Thoracic aorta (tissue), 2 donors: ENCODE data around the gene SUPT20H. TPM values are rescaled to one million over a fixed set of nuclear protein-coding genes. Genes with fewer than 3 reads are reported as not detected.

Experiments used
- ATAC-seq: fragments of 150-250 bp; one replicate; pipeline ENCODE4 v1.8.0; 2017; ENCODE audit warnings: low read depth; ENCODE audit not compliant: insufficient number of reproducible peaks, low FRiP score
- DNase-seq: peaks from one replicate; pipeline ENCODE4 v3.0.0-alpha.2; 2020; ENCODE audit warnings: low spot score
- H3K27ac ChIP-seq, 2 donors: fragments of 200-600 bp; sonication (generic); 1 replicate in 1 of 2; 2 replicates in 1 of 2; pipeline ENCODE4 v1.5.1; 2016; ENCODE audit warnings: mild to moderate bottlenecking in 2 of 2, moderate library complexity in 2 of 2
- H3K27me3 ChIP-seq: fragments of 200-600 bp; sonication (generic); replicated peaks from 2 replicates; pipeline ENCODE4 v1.6.0; 2016; ENCODE audit warnings: mild to moderate bottlenecking; ENCODE audit not compliant: insufficient read depth
- H3K36me3 ChIP-seq: fragments of 200-600 bp; sonication (generic); one replicate; pipeline ENCODE4 v1.5.1; 2016
- H3K4me1 ChIP-seq, 2 donors: fragments of 200-600 bp; sonication (generic); 1 replicate in 1 of 2; 2 replicates in 1 of 2; pipeline versions ENCODE4 v1.5.1 to v1.6.0; 2016; ENCODE audit warnings: low read depth in 2 of 2, mild to moderate bottlenecking in 1 of 2; ENCODE audit not compliant: control insufficient read depth in 1 of 2
- H3K4me3 ChIP-seq: fragments of 200-600 bp; sonication (generic); 2 replicates; pipeline ENCODE4 v1.5.1; 2016; ENCODE audit warnings: mild to moderate bottlenecking
- H3K9me3 ChIP-seq: fragments of 200-600 bp; sonication (generic); 2 replicates; pipeline ENCODE4 v1.5.1; 2016
- total RNA-seq, 2 donors: library from RNA; depleted of rRNA; stranded (reverse); fragments of >200 nt; gene quantifications; one replicate each; pipeline versions ENCODE4 v1.1.0 to v1.2.3, GENCODE V29; 2016
- TF ChIP-seq, protein P1 (sequence below): fragments of 200-600 bp; sonication (generic); IDR thresholded peaks from one replicate; pipeline ENCODE4 v1.5.1; 2019; ENCODE audit warnings: antibody characterized with exemption

The SUPT20H gene
- total RNA-seq, 2 donors from 2014 or later, result 44.5 to 60.1 TPM

DNA sequence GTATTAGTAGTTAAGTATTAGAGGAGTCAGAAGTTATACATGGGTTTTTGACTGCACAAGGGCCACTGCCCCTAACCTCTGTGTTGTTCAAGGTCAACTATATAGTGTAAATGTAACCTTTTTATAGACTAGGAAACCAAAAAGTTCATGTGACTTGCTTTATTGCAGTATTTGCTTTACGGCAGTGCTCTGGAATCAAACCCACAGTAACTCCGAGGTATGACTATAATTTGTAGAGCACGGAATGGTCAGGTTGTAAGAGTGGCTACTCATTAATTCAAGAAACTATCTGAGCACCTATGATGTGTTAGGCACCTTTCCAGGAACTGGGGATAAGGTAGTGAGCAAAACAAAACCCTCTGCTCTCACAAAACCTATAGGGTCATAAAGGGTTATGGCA lies 22.2 kb downstream of the SUPT20H start:
- no peak for ATAC-seq
- TF ChIP-seq, protein P1, sequence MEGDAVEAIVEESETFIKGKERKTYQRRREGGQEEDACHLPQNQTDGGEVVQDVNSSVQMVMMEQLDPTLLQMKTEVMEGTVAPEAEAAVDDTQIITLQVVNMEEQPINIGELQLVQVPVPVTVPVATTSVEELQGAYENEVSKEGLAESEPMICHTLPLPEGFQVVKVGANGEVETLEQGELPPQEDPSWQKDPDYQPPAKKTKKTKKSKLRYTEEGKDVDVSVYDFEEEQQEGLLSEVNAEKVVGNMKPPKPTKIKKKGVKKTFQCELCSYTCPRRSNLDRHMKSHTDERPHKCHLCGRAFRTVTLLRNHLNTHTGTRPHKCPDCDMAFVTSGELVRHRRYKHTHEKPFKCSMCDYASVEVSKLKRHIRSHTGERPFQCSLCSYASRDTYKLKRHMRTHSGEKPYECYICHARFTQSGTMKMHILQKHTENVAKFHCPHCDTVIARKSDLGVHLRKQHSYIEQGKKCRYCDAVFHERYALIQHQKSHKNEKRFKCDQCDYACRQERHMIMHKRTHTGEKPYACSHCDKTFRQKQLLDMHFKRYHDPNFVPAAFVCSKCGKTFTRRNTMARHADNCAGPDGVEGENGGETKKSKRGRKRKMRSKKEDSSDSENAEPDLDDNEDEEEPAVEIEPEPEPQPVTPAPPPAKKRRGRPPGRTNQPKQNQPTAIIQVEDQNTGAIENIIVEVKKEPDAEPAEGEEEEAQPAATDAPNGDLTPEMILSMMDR, result no peak

DNA sequence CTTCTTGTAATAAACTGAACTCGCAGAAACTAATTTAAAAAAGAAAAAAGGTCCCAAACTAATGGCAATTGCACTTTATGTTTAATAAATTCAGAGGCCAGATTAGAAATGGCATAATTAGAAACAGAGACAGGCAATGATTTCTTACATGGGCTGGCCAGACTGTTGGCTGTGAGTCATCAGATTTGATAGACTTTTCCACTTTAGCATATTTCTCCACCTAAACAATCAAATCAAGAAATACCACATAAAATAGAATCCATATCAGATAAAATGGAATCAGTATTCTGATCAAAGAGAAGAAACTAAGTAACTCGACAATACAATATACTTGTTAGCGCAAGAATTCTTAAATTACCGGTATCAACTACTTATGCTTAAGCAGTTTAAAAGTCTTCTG lies 29.9 kb downstream of the SUPT20H start:
- ATAC-seq, result no peak
- H3K4me1 ChIP-seq, result no peaks in the 10 kb centered on the region
- peaks cover 45% of the 10 kb centered on the region for H3K36me3 ChIP-seq

More for the DNA sequence above, 22.2 kb downstream of the SUPT20H start:
- H3K9me3 ChIP-seq, result no peaks in the 10 kb centered on the region
- no peak overlapping the region for H3K27ac ChIP-seq
- H3K4me1 ChIP-seq, result no peaks in the 10 kb centered on the region
- H3K36me3 ChIP-seq, result peaks cover 47% of the 10 kb centered on the region
- no peaks in the 10 kb centered on the region for H3K27me3 ChIP-seq
- no peak for DNase-seq
- no peak overlapping the region for H3K4me3 ChIP-seq

DNA sequence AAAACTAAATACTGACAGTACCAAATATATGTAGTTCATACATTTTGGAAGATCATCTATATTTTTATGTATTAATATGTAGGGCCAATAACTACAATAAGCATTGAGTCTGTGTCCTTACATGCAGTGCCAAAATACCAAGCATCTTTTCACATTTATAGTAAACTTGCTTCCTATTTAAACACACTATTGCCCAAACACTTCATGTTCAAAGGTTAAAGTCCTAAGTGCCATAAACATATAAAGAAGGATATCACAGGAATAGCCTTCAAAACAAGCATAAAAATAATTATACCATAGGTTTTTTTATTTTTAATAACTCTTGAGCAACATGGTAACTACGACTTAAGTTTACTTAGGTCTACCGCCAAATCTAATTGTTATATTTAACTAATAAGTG lies 31.8 kb downstream of the SUPT20H start:
- DNase-seq, result no peak
- no peak for ATAC-seq
- H3K36me3 ChIP-seq, result peaks cover 37% of the 10 kb centered on the region
- TF ChIP-seq, protein P1, result no peak
- no peaks in the 10 kb centered on the region for H3K9me3 ChIP-seq
- H3K27ac ChIP-seq, result no peak overlapping the region
- no peak overlapping the region for H3K4me3 ChIP-seq
- no peaks in the 10 kb centered on the region for H3K27me3 ChIP-seq
- H3K4me1 ChIP-seq, result no peaks in the 10 kb centered on the region

More for the DNA sequence above, 29.9 kb downstream of the SUPT20H start:
- no peak for DNase-seq
- TF ChIP-seq, protein P1, result no peak
- Histone ChIP-seq H3K27ac (no peak overlapping the region), H3K9me3 (no peaks in the 10 kb centered on the region), H3K27me3 (no peaks in the 10 kb centered on the region), H3K4me3 (no peak overlapping the region)

DNA sequence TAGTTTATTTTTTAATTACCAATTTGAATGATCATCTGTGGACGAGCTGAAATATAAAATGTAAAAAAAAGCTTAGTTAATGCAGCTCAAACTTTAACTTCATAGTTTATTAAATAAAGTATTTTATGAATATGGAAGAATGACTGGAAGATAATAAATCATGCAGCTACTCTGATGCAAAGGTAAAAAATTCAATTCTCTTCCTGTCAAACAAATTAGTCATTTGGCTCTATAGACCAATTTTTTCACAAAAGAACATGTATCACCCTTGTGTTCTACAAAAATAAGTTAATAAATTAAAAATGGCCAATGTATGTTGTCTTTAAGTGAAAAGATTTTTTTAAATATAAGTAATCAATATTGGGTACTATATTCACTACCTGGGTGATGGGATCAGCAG lies 32.7 kb downstream of the SUPT20H start:
- Histone ChIP-seq H3K9me3 (no peaks in the 10 kb centered on the region), H3K36me3 (peaks cover 29% of the 10 kb centered on the region), H3K4me1 (no peaks in the 10 kb centered on the region), H3K4me3 (no peak overlapping the region), H3K27me3 (no peaks in the 10 kb centered on the region), H3K27ac (no peak overlapping the region)
- DNase-seq, result no peak
- TF ChIP-seq, protein P1, result no peak
- no peak for ATAC-seq

DNA sequence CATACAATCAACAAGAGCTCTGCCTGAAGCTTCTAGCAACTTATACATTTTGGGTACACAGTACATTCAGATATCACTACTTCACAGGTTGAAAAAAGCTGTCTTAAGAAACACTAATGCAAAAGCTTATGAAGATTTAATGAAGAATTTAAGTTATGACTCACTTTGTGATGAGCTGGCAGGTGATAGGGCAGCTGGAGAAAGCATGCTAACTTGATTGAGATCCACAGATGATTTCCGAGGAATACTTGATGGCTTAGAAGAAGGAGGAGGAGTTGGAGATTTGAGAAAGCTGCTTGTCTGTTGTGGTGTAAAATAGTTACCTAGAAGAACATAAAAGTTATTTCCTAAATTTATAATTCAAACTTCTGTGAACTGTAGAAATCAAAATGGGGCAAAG lies 35.6 kb downstream of the SUPT20H start:
- Histone ChIP-seq H3K27ac (no peak overlapping the region), H3K36me3 (peaks cover 31% of the 10 kb centered on the region), H3K27me3 (no peaks in the 10 kb centered on the region), H3K4me1 (no peaks in the 10 kb centered on the region), H3K9me3 (no peaks in the 10 kb centered on the region), H3K4me3 (no peak overlapping the region)
- DNase-seq, result no peak
- ATAC-seq, result no peak
- TF ChIP-seq, protein P1, result no peak
